HG02885 (cell line): ENCODE measurements around the gene MYLIP.

Source experiments
- ATAC-seq: cut with Tn5 transposase; IDR thresholded peaks from one replicate; pipeline ENCODE4 v1.9.1; 2021; ENCODE audit warnings: mild to moderate bottlenecking; ENCODE audit not compliant: unreplicated experiment, poor library complexity

MYLIP gene

GRCh38 chr6:16136621-16137450, 8.0 kb downstream of the MYLIP start:
- ATAC-seq: peak; percentile 50

GRCh38 chr6:16137451-16137801, 8.5 kb downstream of the MYLIP start:
- no peak for ATAC-seq

GRCh38 chr6:16139556-16139955, 10.7 kb downstream of the MYLIP start:
- no peak for ATAC-seq

- ATAC-seq: no peak
Observed at GRCh38 chr6:16140607-16141006, 11.7 kb downstream of the MYLIP start.

- ATAC-seq: no peak
Observed at GRCh38 chr6:16141514-16141913, 12.6 kb downstream of the MYLIP start.

- ATAC-seq: no peak
Observed at GRCh38 chr6:16145038-16145437, 16.2 kb downstream of the MYLIP start.

GRCh38 chr6:16146028-16146427, 17.1 kb downstream of the MYLIP start:
- no peak for ATAC-seq

- no peak for ATAC-seq
Observed at GRCh38 chr6:16146527-16146955, 17.7 kb downstream of the MYLIP start.

- no peak for ATAC-seq
Observed at GRCh38 chr6:16148498-16148897, 19.6 kb downstream of the MYLIP start.

- no peak for ATAC-seq
Observed at GRCh38 chr6:16149305-16149704, 20.4 kb downstream of the MYLIP start.

- no peak for ATAC-seq
Observed at GRCh38 chr6:16150098-16150497, 21.2 kb downstream of the MYLIP start.

- no peak for ATAC-seq
Observed at GRCh38 chr6:16153211-16153820, 24.4 kb downstream of the MYLIP start.

- no peak for ATAC-seq
Observed at GRCh38 chr6:16154904-16155303, 26.0 kb downstream of the MYLIP start.

GRCh38 chr6:16157492-16157891, 28.6 kb downstream of the MYLIP start:
- ATAC-seq: no peak

GRCh38 chr6:16157909-16158308, 29.0 kb downstream of the MYLIP start:
- ATAC-seq: no peak

GRCh38 chr6:16158943-16159557, 30.2 kb downstream of the MYLIP start:
- no peak for ATAC-seq

GRCh38 chr6:16160794-16161193, 31.9 kb downstream of the MYLIP start:
- no peak for ATAC-seq

- ATAC-seq: no peak
Observed at GRCh38 chr6:16162003-16162402, 33.1 kb downstream of the MYLIP start.

- ATAC-seq: no peak
Observed at GRCh38 chr6:16163066-16163465, 34.2 kb downstream of the MYLIP start.

GRCh38 chr6:16163535-16164300, 34.8 kb downstream of the MYLIP start:
- ATAC-seq: no peak

- no peak for ATAC-seq
Observed at GRCh38 chr6:16165641-16166040, 36.8 kb downstream of the MYLIP start.
